Kidney (tissue), 14 donors: ENCODE data around the gene TCF12. TPM values are rescaled to one million over a fixed set of nuclear protein-coding genes. Genes with fewer than 3 reads are reported as not detected.

Source experiments
- DNase-seq, 5 donors: peaks; one replicate each; pipeline ENCODE4 v3.0.0-alpha.2; 2013 to 2020
- FAIRE-seq: peaks from 2 replicates; lab custom pipeline; 2012; peaks lifted over from hg19 to GRCh38; lab: Jason Lieb, UNC
- H3K27ac ChIP-seq, 2 donors: one replicate each; pipeline ENCODE4 v1.7.0; 2013; ENCODE audit warnings: low read depth in 2 of 2, low read length in 2 of 2, inconsistent platforms in 1 of 2
- H3K27me3 ChIP-seq: one replicate; pipeline ENCODE4 v1.7.1; 2013; ENCODE audit warnings: low read length, inconsistent platforms; ENCODE audit not compliant: control insufficient read depth, insufficient read depth
- H3K36me3 ChIP-seq, 3 donors: one replicate each; pipeline versions ENCODE4 v1.7.0 to v1.7.1; 2013; ENCODE audit warnings: low read length in 3 of 3, control low read depth in 1 of 3, inconsistent platforms in 1 of 3; ENCODE audit not compliant: insufficient read depth in 3 of 3, control insufficient read depth in 2 of 3
- H3K4me1 ChIP-seq, 3 donors: one replicate each; pipeline versions ENCODE4 v1.7.0 to v1.7.1; 2013; ENCODE audit warnings: low read length in 3 of 3, inconsistent platforms in 1 of 3, low read depth in 1 of 3; ENCODE audit not compliant: control insufficient read depth in 2 of 3, insufficient read depth in 2 of 3
- H3K4me3 ChIP-seq, 3 donors: one replicate each; pipeline versions ENCODE4 v1.7.0 to v1.8.1; 2013; ENCODE audit warnings: low read length in 3 of 3, control low read depth in 1 of 3, inconsistent platforms in 1 of 3
- H3K9ac ChIP-seq, 3 donors: one replicate each; pipeline versions ENCODE4 v1.7.0 to v1.7.1; 2013; ENCODE audit warnings: low read length in 3 of 3, control low read depth in 1 of 3, inconsistent platforms in 1 of 3
- H3K9me3 ChIP-seq, 3 donors: one replicate each; pipeline versions ENCODE4 v1.7.0 to v1.7.1; 2013; ENCODE audit warnings: low read length in 3 of 3, control low read depth in 1 of 3, inconsistent platforms in 1 of 3; ENCODE audit not compliant: control insufficient read depth in 2 of 3, insufficient read depth in 1 of 3
- CTCF ChIP-seq: IDR thresholded peaks from 3 replicates; pipeline ENCODE4 v1.5.1; 2012; ENCODE audit warnings: mild to moderate bottlenecking, moderate library complexity, borderline replicate concordance; ENCODE audit not compliant: insufficient read depth; ENCODE audit errors: extremely low read depth
- intact Hi-C: fragments of 100-400 bp; cut with DNase I; formaldehyde crosslinking; loops from one replicate; pipeline ENCODE4 v1.11.1; 2022
- polyA plus RNA-seq: library from polyadenylated mRNA; stranded (reverse); fragments of 350-450 nt; fragmentation: Illumina TruSeq; extraction: RNeasy Lipid Tissue Mini Kit (QIAGEN cat#74804); gene quantifications from one replicate; pipeline ENCODE4 v1.2.3, GENCODE V29; 2014; ENCODE audit warnings: low read depth, low replicate concordance; ENCODE audit not compliant: insufficient read depth
- total RNA-seq: library from RNA; stranded (reverse); fragmentation: NEBNext Ultra II Directional; extraction: Animal tissue kit (Norgen Biotek cat#: 25700); gene quantifications from one replicate; pipeline ENCODE4 v1.2.1, GENCODE V29; 2021
- donor health status: control.
- donor health status: control.
- donor health status: control.
- donor health status: control.
- donor health status: control.
- donor health status: DM: yes; HTN: yes; CAD: no.
- donor health status: Normal renal cell carcinoma (clear cell type).

Gene TCF12
- total and polyA plus RNA-seq, 2 donors from 2014 or later = 16.3 to 116 TPM

- Histone ChIP-seq H3K9me3 (no peaks in the 10 kb centered on the region), H3K27ac (no peak overlapping the region), H3K9ac (no peak overlapping the region), H3K4me3 (no peak overlapping the region), H3K4me1 (no peaks in the 10 kb centered on the region), H3K36me3 (peaks cover 2 to 10% (median 10%) of the 10 kb centered on the region in 3 donors), H3K27me3 (no peaks in the 10 kb centered on the region)
- TF ChIP-seq CTCF = no peak
- intact Hi-C loops = no loop called here
- no peak for DNase-seq
- FAIRE-seq = no peak
Measured at GRCh38 chr15:57280464-57280863, 362.0 kb downstream of the TCF12 start.

GRCh38 chr15:57281321-57281720 lies 362.9 kb downstream of the TCF12 start:
- intact Hi-C loops = no loop called here
- H3K9ac ChIP-seq = no peak overlapping the region
- no peak overlapping the region for H3K27ac ChIP-seq
- no peak for TF ChIP-seq CTCF
- no peaks in the 10 kb centered on the region for H3K9me3 ChIP-seq
- H3K36me3 ChIP-seq = peaks cover 5 to 17% (median 14%) of the 10 kb centered on the region in 3 donors
- DNase-seq (no peak), FAIRE-seq (no peak)
- no peak overlapping the region for H3K4me3 ChIP-seq
- H3K4me1 ChIP-seq = no peaks in the 10 kb centered on the region
- H3K27me3 ChIP-seq = no peaks in the 10 kb centered on the region

GRCh38 chr15:57282686-57283085 lies 364.2 kb downstream of the TCF12 start:
- peaks cover 8 to 21% (median 16%) of the 10 kb centered on the region in 3 donors for H3K36me3 ChIP-seq
- intact Hi-C loops = no loop called here
- no peak for DNase-seq
- no peaks in the 10 kb centered on the region for H3K9me3 ChIP-seq
- no peaks in the 10 kb centered on the region for H3K27me3 ChIP-seq
- H3K9ac ChIP-seq = no peak overlapping the region
- TF ChIP-seq CTCF = no peak
- no peak overlapping the region for H3K27ac ChIP-seq
- no peak overlapping the region for H3K4me3 ChIP-seq
- FAIRE-seq = no peak
- H3K4me1 ChIP-seq = no peaks in the 10 kb centered on the region

- H3K9me3 ChIP-seq = no peaks in the 10 kb centered on the region
- H3K4me3 ChIP-seq = no peak overlapping the region
- H3K27me3 ChIP-seq = no peaks in the 10 kb centered on the region
- no peak overlapping the region for H3K9ac ChIP-seq
- no peak for FAIRE-seq
- no peak for DNase-seq
- no peak overlapping the region for H3K27ac ChIP-seq
- H3K4me1 ChIP-seq = no peaks in the 10 kb centered on the region
- TF ChIP-seq CTCF = no peak
- H3K36me3 ChIP-seq = peaks cover 8 to 21% (median 16%) of the 10 kb centered on the region in 3 donors
- intact Hi-C loops = no loop called here
Measured at GRCh38 chr15:57283774-57284503, 365.5 kb downstream of the TCF12 start.
